Heart left ventricle (tissue), 13 donors: Measurements from ENCODE around the gene AMIGO2.

ENCODE experiments used
- POLR2A ChIP-seq, 2 donors: fragments of 450-650 bp; IDR thresholded peaks; one replicate each; pipeline ENCODE4 v1.6.1; 2017; ENCODE audit warnings: antibody characterized with exemption in 2 of 2, mild to moderate bottlenecking in 2 of 2, moderate library complexity in 2 of 2
- TF ChIP-seq, protein P1 (sequence below), 12 donors: fragments of 200-600 bp; sonication (generic) in 4 of 12; IDR thresholded peaks; one replicate each; pipeline versions ENCODE4 v1.5.0 to v1.8.0; 2018 to 2022; ENCODE audit warnings: antibody characterized with exemption in 12 of 12, mild to moderate bottlenecking in 5 of 12
- donor health status: ischemic (EF 13 %, LVEDD 7.1; RV severe dilation, severe dysfunction).
- donor health status: DM: no; HTN: yes; CAD: no.
- donor health status: DM: no; HTN: no; CAD: no.
- donor health status: ischemic (EF 25% LVEDD 6.9; RV normal size, moderate dysfunction).
- donor health status: ischemic (EF 25% LVEDD 5.7; RV mildly dilated, moderate dysfunction).
- donor health status: ischemic (EF 35%, LVEDD 5.7; RV mildly dilated, moderate dysfunction).
- donor health status: nonischemic (EF 11% LVEDD 7.7; RV severe dilation, severe dysfunction).
- donor health status: DM: yes; HTN: yes; CAD: no.
- donor health status: PGD.
- donor health status: ischemic (EF 29% LVEDD 5.4; RV normal size, mild dysfunction).
- donor health status: nonischemic (EF 23%, LVEDD 6.1; RV moderate dilation, normal function).

DNA sequence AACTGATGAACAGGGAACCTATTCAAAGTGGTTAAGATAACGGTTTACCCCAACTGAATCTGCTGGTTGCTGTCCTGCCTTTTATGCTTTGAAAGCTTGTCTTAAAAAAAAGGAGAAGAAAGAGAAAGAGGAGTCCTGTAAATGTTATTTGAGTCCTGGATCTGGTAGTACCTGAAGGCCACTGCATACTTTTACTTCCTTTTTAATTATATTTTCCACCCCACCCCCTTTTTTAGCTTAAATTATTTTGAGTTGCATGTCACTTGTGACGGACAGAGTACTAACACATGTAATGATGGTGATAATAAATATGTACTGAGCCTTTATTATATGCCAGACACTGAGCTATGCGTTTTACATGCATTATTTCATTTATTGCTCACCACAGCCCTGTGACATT is 2.5 kb upstream of the AMIGO2 start:
- TF ChIP-seq, protein P1, sequence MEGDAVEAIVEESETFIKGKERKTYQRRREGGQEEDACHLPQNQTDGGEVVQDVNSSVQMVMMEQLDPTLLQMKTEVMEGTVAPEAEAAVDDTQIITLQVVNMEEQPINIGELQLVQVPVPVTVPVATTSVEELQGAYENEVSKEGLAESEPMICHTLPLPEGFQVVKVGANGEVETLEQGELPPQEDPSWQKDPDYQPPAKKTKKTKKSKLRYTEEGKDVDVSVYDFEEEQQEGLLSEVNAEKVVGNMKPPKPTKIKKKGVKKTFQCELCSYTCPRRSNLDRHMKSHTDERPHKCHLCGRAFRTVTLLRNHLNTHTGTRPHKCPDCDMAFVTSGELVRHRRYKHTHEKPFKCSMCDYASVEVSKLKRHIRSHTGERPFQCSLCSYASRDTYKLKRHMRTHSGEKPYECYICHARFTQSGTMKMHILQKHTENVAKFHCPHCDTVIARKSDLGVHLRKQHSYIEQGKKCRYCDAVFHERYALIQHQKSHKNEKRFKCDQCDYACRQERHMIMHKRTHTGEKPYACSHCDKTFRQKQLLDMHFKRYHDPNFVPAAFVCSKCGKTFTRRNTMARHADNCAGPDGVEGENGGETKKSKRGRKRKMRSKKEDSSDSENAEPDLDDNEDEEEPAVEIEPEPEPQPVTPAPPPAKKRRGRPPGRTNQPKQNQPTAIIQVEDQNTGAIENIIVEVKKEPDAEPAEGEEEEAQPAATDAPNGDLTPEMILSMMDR (IDR thresholded peaks at IDR 0.05) = no peak
- no peak for TF ChIP-seq POLR2A (IDR thresholded peaks at IDR 0.05)
